Measurements from ENCODE around the gene YAF2. TPM values are rescaled to one million over a fixed set of nuclear protein-coding genes. Genes with fewer than 3 reads are reported as not detected.

The YAF2 gene
- total RNA-seq, 1 experiment from 2014 or later, result 15.0 TPM

GRCh38 chr12:42270596-42270995 lies 32.5 kb upstream of the YAF2 start:
- Histone ChIP-seq H4K20me1 (ENCODE audit: insufficient read depth) (no peaks in the 10 kb centered on the region), H3K4me3 (replicated peaks in 1 of 2; ENCODE audit: low read depth in 1 of 2, low read length in 2 of 2) (no peak overlapping the region), H3K9me2 (ENCODE audit: insufficient read depth) (no peaks in the 10 kb centered on the region), H3K79me2 (ENCODE audit: insufficient read depth, low read length) (no peaks in the 10 kb centered on the region), H3K27me3 (ENCODE audit: insufficient read depth, low read length) (no peaks in the 10 kb centered on the region), H3K9ac (ENCODE audit: low read length) (no peak overlapping the region), H3K36me3 (ENCODE audit: control insufficient read depth in 1 of 2, insufficient read depth in 2 of 2, low read length in 2 of 2) (no peaks in the 10 kb centered on the region), H3K9me3 (ENCODE audit: control insufficient read depth in 1 of 2, insufficient read depth in 1 of 2, low read depth in 1 of 2, low read length in 2 of 2) (no peaks in the 10 kb centered on the region), H2AFZ (ENCODE audit: low read depth, low read length, poor library complexity, severe bottlenecking) (no peak overlapping the region), H3K4me1 (ENCODE audit: control insufficient read depth in 1 of 2, insufficient read depth in 2 of 2, low read length in 2 of 2) (no peaks in the 10 kb centered on the region), H3K27ac (ENCODE audit: low read depth, low read length) (no peak overlapping the region), H3K4me2 (ENCODE audit: low read length) (no peak overlapping the region)
- TF ChIP-seq SIN3A (IDR thresholded peaks at IDR 0.05; ENCODE audit: low read depth), result no peak
- no peak for TF ChIP-seq EZH2 (IDR thresholded peaks at IDR 0.05)
- no peak for TF ChIP-seq TCF7L2 (IDR thresholded peaks at IDR 0.05; ENCODE audit: borderline replicate concordance, extremely low read depth, insufficient read depth, insufficient read length)
- no peak for TF ChIP-seq ZBTB33 (IDR thresholded peaks at IDR 0.05; ENCODE audit: extremely low read depth, insufficient replicate concordance, low read length)
- TF ChIP-seq ATF3 (IDR thresholded peaks at IDR 0.05), result no peak
- TF ChIP-seq JUND (IDR thresholded peaks at IDR 0.05), result no peak
- TF ChIP-seq EGR1 (IDR thresholded peaks at IDR 0.05; ENCODE audit: low read depth), result no peak
- TF ChIP-seq SRF (IDR thresholded peaks at IDR 0.05; ENCODE audit: low read depth), result no peak
- TF ChIP-seq CTCF (IDR thresholded peaks at IDR 0.05 in 2 of 3, conservative IDR thresholded peaks at IDR 0.05 in 1 of 3; ENCODE audit: borderline replicate concordance in 1 of 3, insufficient read depth in 1 of 3, low read depth in 2 of 3, low read length in 2 of 3), result no peak
- no peak for TF ChIP-seq SP1 (IDR thresholded peaks at IDR 0.05; ENCODE audit: low read depth)
- TF ChIP-seq POLR2AphosphoS5 (IDR thresholded peaks at IDR 0.05; ENCODE audit: low read depth, low read length), result no peak
- no peak for TF ChIP-seq MAX (IDR thresholded peaks at IDR 0.05)
- no peak for TF ChIP-seq RAD21 (IDR thresholded peaks at IDR 0.05; ENCODE audit: low read depth)
- TF ChIP-seq ELF1 (IDR thresholded peaks at IDR 0.05; ENCODE audit: borderline replicate concordance, low read depth), result no peak
- TF ChIP-seq CEBPB (IDR thresholded peaks at IDR 0.05; ENCODE audit: low read depth), result no peak
- ATAC-seq, result no peak
- intact Hi-C loops (cut with micrococcal nuclease), result no loop called here
- ChIA-PET RAD21 (ENCODE audit: low non-redundant PET in 1 of 2, low total read pairs in 2 of 2, uncharacterized antibody in 2 of 2, unreplicated experiment in 2 of 2) (no interaction called here), CTCF (no interaction called here), POLR2A (no interaction called here)
- no peak for DNase-seq (ENCODE audit: low read depth, low spot score)
- no TSS peak for BruUV-seq (replicated peaks)
